ENCODE measurements around the gene MGST2.

MGST2 gene

GRCh38 chr4:139746431-139747171 is 81.0 kb downstream of the MGST2 start:
- Histone ChIP-seq H3K4me3 (ENCODE audit: insufficient read depth, low read length, poor library complexity, severe bottlenecking) (no peak overlapping the region), H3K9me3 (ENCODE audit: insufficient read depth, low read length) (no peaks in the 10 kb centered on the region), H3K36me3 (ENCODE audit: low read length) (no peaks in the 10 kb centered on the region), H3F3A (ENCODE audit: insufficient read depth) (no peaks in the 10 kb centered on the region), H2AFZ (ENCODE audit: low read depth, low read length, severe bottlenecking) (no peak overlapping the region), H4K20me1 (ENCODE audit: low read depth, low read length) (no peaks in the 10 kb centered on the region), H3K27me3 (ENCODE audit: low read length) (no peaks in the 10 kb centered on the region), H3K79me2 (ENCODE audit: insufficient read depth, low read length) (no peaks in the 10 kb centered on the region), H3K4me2 (ENCODE audit: low read depth, low read length, poor library complexity, severe bottlenecking) (no peak overlapping the region), H3K9ac (ENCODE audit: low read length) (no peak overlapping the region), H3K9me2 (replicated peaks; ENCODE audit: insufficient read depth, low read length) (no peaks in the 10 kb centered on the region), H3K27ac (ENCODE audit: low read depth, low read length) (no peak overlapping the region)
- TF ChIP-seq CTCF (IDR thresholded peaks at IDR 0.05; ENCODE audit: insufficient read depth, low read length, poor library complexity, severe bottlenecking) (no peak), EZH2phosphoT487 (conservative IDR thresholded peaks at IDR 0.05; ENCODE audit: low read length) (no peak)

- no peaks in the 10 kb centered on the region for H3K9me3 ChIP-seq (ENCODE audit: insufficient read depth, low read length)
- H2AFZ ChIP-seq (ENCODE audit: low read depth, low read length, severe bottlenecking): no peak overlapping the region
- no peaks in the 10 kb centered on the region for H3K9me2 ChIP-seq (replicated peaks; ENCODE audit: insufficient read depth, low read length)
- TF ChIP-seq EZH2phosphoT487 (conservative IDR thresholded peaks at IDR 0.05; ENCODE audit: low read length) (no peak), CTCF (IDR thresholded peaks at IDR 0.05; ENCODE audit: insufficient read depth, low read length, poor library complexity, severe bottlenecking) (no peak)
- H3K9ac ChIP-seq (ENCODE audit: low read length): no peak overlapping the region
- no peaks in the 10 kb centered on the region for H3K36me3 ChIP-seq (ENCODE audit: low read length)
- no peaks in the 10 kb centered on the region for H4K20me1 ChIP-seq (ENCODE audit: low read depth, low read length)
- no peaks in the 10 kb centered on the region for H3K79me2 ChIP-seq (ENCODE audit: insufficient read depth, low read length)
- H3K27ac ChIP-seq (ENCODE audit: low read depth, low read length): no peak overlapping the region
- no peaks in the 10 kb centered on the region for H3K27me3 ChIP-seq (ENCODE audit: low read length)
- no peak overlapping the region for H3K4me2 ChIP-seq (ENCODE audit: low read depth, low read length, poor library complexity, severe bottlenecking)
- H3K4me3 ChIP-seq (ENCODE audit: insufficient read depth, low read length, poor library complexity, severe bottlenecking): no peak overlapping the region
- no peaks in the 10 kb centered on the region for H3F3A ChIP-seq (ENCODE audit: insufficient read depth)
These were observed 83.7 kb downstream of the MGST2 start for GRCh38 chr4:139749338-139749737.

- H4K20me1 ChIP-seq (ENCODE audit: low read depth, low read length): no peaks in the 10 kb centered on the region
- no peaks in the 10 kb centered on the region for H3K79me2 ChIP-seq (ENCODE audit: insufficient read depth, low read length)
- H3K27ac ChIP-seq (ENCODE audit: low read depth, low read length): no peak overlapping the region
- H3K9me2 ChIP-seq (replicated peaks; ENCODE audit: insufficient read depth, low read length): no peaks in the 10 kb centered on the region
- no peak overlapping the region for H3K9ac ChIP-seq (ENCODE audit: low read length)
- no peak overlapping the region for H2AFZ ChIP-seq (ENCODE audit: low read depth, low read length, severe bottlenecking)
- TF ChIP-seq CTCF (IDR thresholded peaks at IDR 0.05; ENCODE audit: insufficient read depth, low read length, poor library complexity, severe bottlenecking) (no peak), EZH2phosphoT487 (conservative IDR thresholded peaks at IDR 0.05; ENCODE audit: low read length) (no peak)
- no peak overlapping the region for H3K4me2 ChIP-seq (ENCODE audit: low read depth, low read length, poor library complexity, severe bottlenecking)
- H3K36me3 ChIP-seq (ENCODE audit: low read length): no peaks in the 10 kb centered on the region
- no peaks in the 10 kb centered on the region for H3F3A ChIP-seq (ENCODE audit: insufficient read depth)
- H3K27me3 ChIP-seq (ENCODE audit: low read length): no peaks in the 10 kb centered on the region
- H3K4me3 ChIP-seq (ENCODE audit: insufficient read depth, low read length, poor library complexity, severe bottlenecking): no peak overlapping the region
- H3K9me3 ChIP-seq (ENCODE audit: insufficient read depth, low read length): no peaks in the 10 kb centered on the region
These were observed 84.3 kb downstream of the MGST2 start for GRCh38 chr4:139749835-139750498.

Measured in SU-DHL-6 (cell line).